Thyroid gland (tissue), 4 donors: ENCODE data around the gene MYRFL.

Source experiments
- POLR2A ChIP-seq, 2 donors: fragments of 450-650 bp; IDR thresholded peaks; one replicate each; pipeline ENCODE4 v1.6.1; 2017; ENCODE audit warnings: antibody characterized with exemption in 2 of 2, mild to moderate bottlenecking in 2 of 2, moderate library complexity in 1 of 2
- TF ChIP-seq, protein P1 (sequence below), 6 experiments: fragments of 200-600 bp in 3 of 6; fragments of 450-650 bp in 3 of 6; sonication (generic) in 3 of 6; IDR thresholded peaks; one replicate each; pipeline ENCODE4 v1.5.1; 2016 to 2019; ENCODE audit warnings: antibody characterized with exemption in 6 of 6, mild to moderate bottlenecking in 2 of 6, inconsistent platforms in 1 of 6, moderate library complexity in 1 of 6

DNA sequence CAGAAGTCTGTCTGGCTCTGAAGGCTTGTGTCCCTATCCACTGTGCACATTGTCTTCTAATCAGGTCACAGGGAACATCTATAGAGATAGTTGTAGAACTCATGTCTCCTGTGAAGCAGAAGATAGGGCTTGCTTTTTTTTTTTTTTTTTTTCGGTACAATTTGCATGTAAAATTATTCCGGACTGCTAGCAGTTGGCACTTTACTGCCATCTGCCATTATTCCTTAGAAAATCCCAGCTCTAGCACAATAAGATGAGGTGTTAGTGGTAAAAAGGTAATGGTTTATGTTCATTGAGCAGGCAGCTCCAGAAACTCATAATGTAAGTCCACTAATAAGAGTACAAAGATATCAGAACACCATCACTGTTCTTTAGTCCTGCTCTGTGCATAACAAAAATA lies 8.7 kb downstream of the MYRFL start:
- no peak for TF ChIP-seq POLR2A (IDR thresholded peaks at IDR 0.05)
- TF ChIP-seq, protein P1, sequence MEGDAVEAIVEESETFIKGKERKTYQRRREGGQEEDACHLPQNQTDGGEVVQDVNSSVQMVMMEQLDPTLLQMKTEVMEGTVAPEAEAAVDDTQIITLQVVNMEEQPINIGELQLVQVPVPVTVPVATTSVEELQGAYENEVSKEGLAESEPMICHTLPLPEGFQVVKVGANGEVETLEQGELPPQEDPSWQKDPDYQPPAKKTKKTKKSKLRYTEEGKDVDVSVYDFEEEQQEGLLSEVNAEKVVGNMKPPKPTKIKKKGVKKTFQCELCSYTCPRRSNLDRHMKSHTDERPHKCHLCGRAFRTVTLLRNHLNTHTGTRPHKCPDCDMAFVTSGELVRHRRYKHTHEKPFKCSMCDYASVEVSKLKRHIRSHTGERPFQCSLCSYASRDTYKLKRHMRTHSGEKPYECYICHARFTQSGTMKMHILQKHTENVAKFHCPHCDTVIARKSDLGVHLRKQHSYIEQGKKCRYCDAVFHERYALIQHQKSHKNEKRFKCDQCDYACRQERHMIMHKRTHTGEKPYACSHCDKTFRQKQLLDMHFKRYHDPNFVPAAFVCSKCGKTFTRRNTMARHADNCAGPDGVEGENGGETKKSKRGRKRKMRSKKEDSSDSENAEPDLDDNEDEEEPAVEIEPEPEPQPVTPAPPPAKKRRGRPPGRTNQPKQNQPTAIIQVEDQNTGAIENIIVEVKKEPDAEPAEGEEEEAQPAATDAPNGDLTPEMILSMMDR (IDR thresholded peaks at IDR 0.05), result no peak
